Chondrocyte (in vitro differentiated cells): ENCODE measurements around the gene TCTN1. TPM values are rescaled to one million over a fixed set of nuclear protein-coding genes. Genes with fewer than 3 reads are reported as not detected.

Experiments used
- DNase-seq: peaks from one replicate; pipeline ENCODE4 v3.0.0; 2021; ENCODE audit warnings: mixed read lengths, low spot score
- H3K27ac Mint-ChIP-seq: one replicate; pipeline ENCODE4 v1.8.0; 2021; ENCODE audit warnings: mild to moderate bottlenecking, moderate library complexity, mixed read lengths; ENCODE audit not compliant: unreplicated experiment
- H3K27me3 Mint-ChIP-seq: 2 replicates; pipeline ENCODE4 v1.8.0; 2021; ENCODE audit warnings: low read depth, mixed read lengths
- H3K36me3 Mint-ChIP-seq: 2 replicates; pipeline ENCODE4 v1.8.0; 2021; ENCODE audit warnings: low read depth, mixed read lengths
- H3K4me1 Mint-ChIP-seq: 2 replicates; pipeline ENCODE4 v1.8.0; 2021; ENCODE audit warnings: low read depth, mild to moderate bottlenecking, mixed read lengths
- H3K4me3 Mint-ChIP-seq: one replicate; pipeline ENCODE4 v1.8.0; 2021; ENCODE audit warnings: mild to moderate bottlenecking, moderate library complexity, mixed read lengths; ENCODE audit not compliant: unreplicated experiment
- H3K9me3 Mint-ChIP-seq: 2 replicates; pipeline ENCODE4 v1.8.0; 2021; ENCODE audit warnings: low read depth, mixed read lengths
- CTCF ChIP-seq: fragments of 200-600 bp; sonication (generic); IDR thresholded peaks from 2 replicates; pipeline ENCODE4 v1.5.0; 2021; ENCODE audit warnings: antibody characterized with exemption, mild to moderate bottlenecking, moderate library complexity
- total RNA-seq: library from RNA; stranded (reverse); gene quantifications from 3 replicates; pipeline ENCODE4 v1.2.1, GENCODE V29; 2021

Gene TCTN1
- total RNA-seq, 1 donor from 2014 or later = 32.9 TPM

GRCh38 chr12:110636516-110636915 lies 22.6 kb downstream of the TCTN1 start:
- Mint-ChIP-seq H3K27ac (no peak overlapping the region), H3K9me3 (no peaks in the 10 kb centered on the region), H3K4me1 (peaks cover 39% of the 10 kb centered on the region), H3K4me3 (no peak overlapping the region), H3K36me3 (peaks cover 3% of the 10 kb centered on the region), H3K27me3 (no peaks in the 10 kb centered on the region)
- no peak for DNase-seq
- TF ChIP-seq CTCF = no peak

GRCh38 chr12:110637869-110638441 lies 24.0 kb downstream of the TCTN1 start:
- H3K36me3 Mint-ChIP-seq = peaks cover 3% of the 10 kb centered on the region
- H3K4me3 Mint-ChIP-seq = no peak overlapping the region
- no peaks in the 10 kb centered on the region for H3K9me3 Mint-ChIP-seq
- peaks cover 51% of the 10 kb centered on the region for H3K4me1 Mint-ChIP-seq
- no peak overlapping the region for H3K27ac Mint-ChIP-seq
- no peak for TF ChIP-seq CTCF
- no peaks in the 10 kb centered on the region for H3K27me3 Mint-ChIP-seq
- DNase-seq = no peak

- Mint-ChIP-seq H3K4me3 (no peak overlapping the region), H3K27ac (peak overlapping the region; percentile 94), H3K27me3 (no peaks in the 10 kb centered on the region), H3K4me1 (peaks cover 51% of the 10 kb centered on the region), H3K36me3 (peaks cover 3% of the 10 kb centered on the region), H3K9me3 (no peaks in the 10 kb centered on the region)
- DNase-seq = no peak
- no peak for TF ChIP-seq CTCF
These were observed 24.9 kb downstream of the TCTN1 start for GRCh38 chr12:110638796-110639195.

GRCh38 chr12:110639336-110640141 lies 25.6 kb downstream of the TCTN1 start:
- no peak for DNase-seq
- Mint-ChIP-seq H3K9me3 (no peaks in the 10 kb centered on the region), H3K4me3 (no peak overlapping the region), H3K27ac (peak overlapping the region; percentile 94), H3K4me1 (peaks cover 51% of the 10 kb centered on the region), H3K36me3 (peaks cover 3% of the 10 kb centered on the region), H3K27me3 (no peaks in the 10 kb centered on the region)
- TF ChIP-seq CTCF = no peak

- no peak for TF ChIP-seq CTCF
- H3K27me3 Mint-ChIP-seq = no peaks in the 10 kb centered on the region
- peaks cover 3% of the 10 kb centered on the region for H3K36me3 Mint-ChIP-seq
- no peaks in the 10 kb centered on the region for H3K9me3 Mint-ChIP-seq
- peaks cover 51% of the 10 kb centered on the region for H3K4me1 Mint-ChIP-seq
- peak overlapping the region; percentile 10 for H3K4me3 Mint-ChIP-seq
- H3K27ac Mint-ChIP-seq = peak overlapping the region; percentile 94
- DNase-seq = no peak
These were observed 26.5 kb downstream of the TCTN1 start for GRCh38 chr12:110640275-110641025.
